Measurements from ENCODE around the gene TBCB. TPM values are rescaled to one million over a fixed set of nuclear protein-coding genes. Genes with fewer than 3 reads are reported as not detected.

TBCB gene
- total RNA-seq, 2 donors from 2014 or later, result 107 to 110 TPM

DNA sequence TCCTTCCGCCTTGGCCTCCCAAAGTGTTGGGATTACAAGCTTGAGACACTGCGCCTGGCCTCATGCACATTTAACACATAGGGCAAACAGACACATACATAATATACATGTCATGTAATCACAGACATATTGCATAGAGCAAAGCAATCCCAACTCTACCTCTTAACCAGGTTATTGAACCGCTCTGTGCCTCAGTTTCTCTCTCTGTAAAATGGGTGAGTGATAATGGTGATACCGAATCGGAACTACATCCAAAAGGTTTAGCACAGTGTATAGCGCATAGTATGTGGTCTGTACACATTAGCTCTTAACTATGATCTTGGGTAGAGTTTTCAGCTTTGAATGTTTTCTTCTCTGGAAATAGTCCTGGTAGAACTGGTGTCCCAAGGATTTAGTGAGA lies 29.4 kb downstream of the TBCB start:
- no peak overlapping the region for H3K27ac ChIP-seq
- TF ChIP-seq, protein P1, sequence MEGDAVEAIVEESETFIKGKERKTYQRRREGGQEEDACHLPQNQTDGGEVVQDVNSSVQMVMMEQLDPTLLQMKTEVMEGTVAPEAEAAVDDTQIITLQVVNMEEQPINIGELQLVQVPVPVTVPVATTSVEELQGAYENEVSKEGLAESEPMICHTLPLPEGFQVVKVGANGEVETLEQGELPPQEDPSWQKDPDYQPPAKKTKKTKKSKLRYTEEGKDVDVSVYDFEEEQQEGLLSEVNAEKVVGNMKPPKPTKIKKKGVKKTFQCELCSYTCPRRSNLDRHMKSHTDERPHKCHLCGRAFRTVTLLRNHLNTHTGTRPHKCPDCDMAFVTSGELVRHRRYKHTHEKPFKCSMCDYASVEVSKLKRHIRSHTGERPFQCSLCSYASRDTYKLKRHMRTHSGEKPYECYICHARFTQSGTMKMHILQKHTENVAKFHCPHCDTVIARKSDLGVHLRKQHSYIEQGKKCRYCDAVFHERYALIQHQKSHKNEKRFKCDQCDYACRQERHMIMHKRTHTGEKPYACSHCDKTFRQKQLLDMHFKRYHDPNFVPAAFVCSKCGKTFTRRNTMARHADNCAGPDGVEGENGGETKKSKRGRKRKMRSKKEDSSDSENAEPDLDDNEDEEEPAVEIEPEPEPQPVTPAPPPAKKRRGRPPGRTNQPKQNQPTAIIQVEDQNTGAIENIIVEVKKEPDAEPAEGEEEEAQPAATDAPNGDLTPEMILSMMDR (IDR thresholded peaks at IDR 0.05), result no peak
- H3K4me3 ChIP-seq, result no peak overlapping the region
- no peaks in the 10 kb centered on the region for H3K27me3 ChIP-seq
- no peaks in the 10 kb centered on the region for H3K9me3 ChIP-seq
- H3K4me1 ChIP-seq, result peaks cover 0 to 13% of the 10 kb centered on the region in 2 donors
- no peak for DNase-seq (ENCODE audit: low spot score)
- H3K36me3 ChIP-seq, result peaks cover 73% of the 10 kb centered on the region

DNA sequence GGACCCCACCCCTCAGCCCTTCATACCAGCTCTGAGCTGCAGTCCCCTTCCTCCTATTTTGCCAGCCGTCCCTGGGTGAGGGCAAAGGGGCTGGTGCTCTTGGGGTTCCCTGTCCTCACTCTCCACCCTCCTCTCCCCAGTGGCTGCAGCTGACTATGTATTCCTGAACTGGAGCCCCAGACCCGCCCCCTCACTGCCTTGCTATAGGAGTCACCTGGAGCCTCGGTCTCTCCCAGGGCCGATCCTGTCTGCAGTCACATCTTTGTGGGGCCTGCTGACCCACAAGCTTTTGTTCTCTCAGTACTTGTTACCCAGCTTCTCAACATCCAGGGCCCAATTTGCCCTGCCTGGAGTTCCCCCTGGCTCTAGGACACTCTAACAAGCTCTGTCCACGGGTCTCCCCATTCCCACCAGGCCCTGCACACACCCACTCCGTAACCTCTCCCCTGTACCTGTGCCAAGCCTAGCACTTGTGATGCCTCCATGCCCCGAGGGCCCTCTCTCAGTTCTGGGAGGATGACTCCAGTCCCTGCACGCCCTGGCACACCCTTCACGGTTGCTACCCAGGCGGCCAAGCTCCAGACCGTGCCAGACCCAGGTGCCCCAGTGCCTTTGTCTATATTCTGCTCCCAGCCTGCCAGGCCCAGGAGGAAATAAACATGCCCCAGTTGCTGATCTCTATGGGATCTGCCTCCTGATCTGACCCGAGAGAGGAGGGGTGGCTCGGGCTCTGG lies 34.6 kb downstream of the TBCB start:
- TF ChIP-seq, protein P1 (IDR thresholded peaks at IDR 0.05), result no peak
- H3K4me1 ChIP-seq, result peaks cover 0 to 22% of the 10 kb centered on the region in 2 donors
- no peak overlapping the region for H3K4me3 ChIP-seq
- no peaks in the 10 kb centered on the region for H3K9me3 ChIP-seq
- DNase-seq (ENCODE audit: low spot score), result no peak
- no peaks in the 10 kb centered on the region for H3K27me3 ChIP-seq
- peaks cover 58% of the 10 kb centered on the region for H3K36me3 ChIP-seq
- peak overlapping the region; percentile 98 to 100 for H3K27ac ChIP-seq

DNA sequence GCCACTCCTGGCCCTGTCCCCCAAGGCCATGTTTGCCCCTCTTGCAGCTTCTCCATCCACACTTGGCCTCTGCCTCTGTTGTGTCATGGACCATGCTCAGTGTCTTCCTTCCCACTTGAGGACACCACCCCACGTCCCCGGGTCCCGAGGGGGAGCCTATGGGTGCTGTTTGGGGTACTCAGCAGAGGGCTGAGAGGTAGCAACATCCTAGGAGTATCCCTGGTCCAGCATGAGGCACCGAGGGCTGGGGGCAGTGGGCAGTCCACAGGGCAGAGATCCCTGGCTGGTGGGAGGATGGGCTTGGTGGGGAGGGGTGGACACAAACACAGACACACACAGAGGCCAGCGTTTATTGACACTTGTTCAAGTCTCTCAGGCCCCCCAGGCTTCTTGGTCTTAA lies 35.3 kb downstream of the TBCB start:
- Histone ChIP-seq H3K4me3 (peak overlapping the region; percentile 69 to 87), H3K4me1 (peaks cover 0 to 22% of the 10 kb centered on the region in 2 donors), H3K9me3 (no peaks in the 10 kb centered on the region), H3K27ac (peak overlapping the region; percentile 98 to 100), H3K36me3 (peaks cover 51% of the 10 kb centered on the region), H3K27me3 (no peaks in the 10 kb centered on the region)
- no peak for DNase-seq (ENCODE audit: low spot score)
- TF ChIP-seq, protein P1 (IDR thresholded peaks at IDR 0.05), result no peak

DNA sequence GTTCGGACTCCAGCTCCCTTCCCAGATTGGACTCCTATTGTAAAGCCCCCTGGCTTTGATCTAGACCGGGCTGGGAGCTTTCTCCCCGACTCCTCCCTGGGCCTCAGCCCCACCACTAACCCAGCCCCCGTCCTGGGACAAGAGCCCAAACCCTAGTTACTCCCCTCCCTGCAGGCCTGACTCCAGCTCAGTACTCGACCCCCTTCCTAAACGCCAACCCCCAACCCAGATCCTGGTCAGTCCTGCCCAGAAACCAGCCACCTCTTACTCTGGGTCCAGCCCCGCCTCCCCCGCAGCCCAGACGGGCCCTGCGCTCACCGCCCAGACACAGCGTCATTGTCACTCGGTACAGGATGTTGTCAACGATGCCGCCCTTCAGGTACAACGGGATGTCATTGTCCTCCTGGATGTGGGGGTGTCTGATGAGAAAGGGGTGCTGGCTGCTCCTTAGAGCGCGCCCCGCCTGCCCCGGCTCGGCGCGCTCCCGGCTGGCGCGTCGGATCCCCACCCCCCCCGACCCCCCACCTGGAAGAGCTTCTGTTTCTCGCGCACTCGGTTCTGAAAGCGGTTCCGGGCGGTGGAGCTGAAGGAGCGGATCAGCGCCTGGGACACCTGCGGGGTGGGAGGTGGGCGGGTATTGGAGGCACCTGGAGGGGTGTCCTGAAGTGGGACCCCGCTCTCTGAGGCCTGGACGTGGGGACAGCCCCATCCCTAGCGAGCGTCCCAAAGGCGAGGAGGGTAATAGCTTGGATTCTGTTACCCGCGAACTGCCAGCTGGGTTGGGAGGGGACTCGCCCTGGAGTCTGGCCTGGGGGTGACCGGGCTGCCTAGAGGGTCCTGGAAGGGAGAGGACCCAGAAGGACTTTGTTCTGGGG lies 36.1 kb downstream of the TBCB start:
- peaks cover 0 to 22% of the 10 kb centered on the region in 2 donors for H3K4me1 ChIP-seq
- TF ChIP-seq, protein P1 (IDR thresholded peaks at IDR 0.05), result no peak
- peak; percentile 83 for DNase-seq (ENCODE audit: low spot score)

DNA sequence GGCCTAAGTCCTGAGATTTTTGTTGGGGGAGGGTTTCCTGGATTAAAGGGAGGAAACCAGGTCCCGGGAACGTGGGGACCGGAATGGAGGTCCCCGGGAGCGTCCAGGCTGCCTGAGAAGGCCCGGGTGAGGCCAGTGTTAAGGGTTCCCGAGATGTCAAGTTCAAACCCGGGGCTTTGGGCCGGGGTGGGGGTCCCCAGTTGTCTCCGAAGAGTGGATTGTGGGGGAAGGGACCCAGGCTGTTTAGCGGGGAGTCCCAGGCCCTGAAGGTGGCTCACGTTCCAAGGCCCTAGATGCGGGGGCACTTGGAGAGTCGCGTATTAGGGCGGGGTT lies 36.7 kb downstream of the TBCB start:
- Histone ChIP-seq H3K27me3 (no peaks in the 10 kb centered on the region), H3K27ac (peak overlapping the region; percentile 98 to 100), H3K4me1 (peaks cover 0 to 22% of the 10 kb centered on the region in 2 donors), H3K36me3 (peaks cover 37% of the 10 kb centered on the region), H3K9me3 (no peaks in the 10 kb centered on the region), H3K4me3 (peak overlapping the region; percentile 69 to 87)
- DNase-seq (ENCODE audit: low spot score), result no peak
- TF ChIP-seq, protein P1 (IDR thresholded peaks at IDR 0.05), result no peak

More for the DNA sequence above, 36.1 kb downstream of the TBCB start:
- H3K36me3 ChIP-seq, result peaks cover 43% of the 10 kb centered on the region
- no peaks in the 10 kb centered on the region for H3K27me3 ChIP-seq
- peak overlapping the region; percentile 69 to 87 for H3K4me3 ChIP-seq
- peak overlapping the region; percentile 98 to 100 for H3K27ac ChIP-seq
- H3K9me3 ChIP-seq, result no peaks in the 10 kb centered on the region
